ENCODE measurements around the gene SLC35C1.
"Not testable (repeated sequence)": the region's sequence is repeated elsewhere in the genome, so short reads cannot be mapped to it uniquely, and the experiment has no call there.

Gene SLC35C1

GRCh38 chr11:45830596-45830995 is 25.6 kb downstream of the SLC35C1 start:
- intact Hi-C loops (cut with DNase I; ENCODE audit: low total_unique reads), result no loop called here
- Histone ChIP-seq H3K9me3 (peaks cover 0 to 3% (median 0%) of the 10 kb centered on the region in 3 donors), H3K4me1 (no peaks in the 10 kb centered on the region), H3K27me3 (peaks cover 0 to 27% of the 10 kb centered on the region in 2 donors), H3K36me3 (no peaks in the 10 kb centered on the region), H3K27ac (no peak overlapping the region), H3K4me3 (no peak overlapping the region)
- no peak for DNase-seq
- no peak for TF ChIP-seq CTCF (IDR thresholded peaks at IDR 0.05)

DNA sequence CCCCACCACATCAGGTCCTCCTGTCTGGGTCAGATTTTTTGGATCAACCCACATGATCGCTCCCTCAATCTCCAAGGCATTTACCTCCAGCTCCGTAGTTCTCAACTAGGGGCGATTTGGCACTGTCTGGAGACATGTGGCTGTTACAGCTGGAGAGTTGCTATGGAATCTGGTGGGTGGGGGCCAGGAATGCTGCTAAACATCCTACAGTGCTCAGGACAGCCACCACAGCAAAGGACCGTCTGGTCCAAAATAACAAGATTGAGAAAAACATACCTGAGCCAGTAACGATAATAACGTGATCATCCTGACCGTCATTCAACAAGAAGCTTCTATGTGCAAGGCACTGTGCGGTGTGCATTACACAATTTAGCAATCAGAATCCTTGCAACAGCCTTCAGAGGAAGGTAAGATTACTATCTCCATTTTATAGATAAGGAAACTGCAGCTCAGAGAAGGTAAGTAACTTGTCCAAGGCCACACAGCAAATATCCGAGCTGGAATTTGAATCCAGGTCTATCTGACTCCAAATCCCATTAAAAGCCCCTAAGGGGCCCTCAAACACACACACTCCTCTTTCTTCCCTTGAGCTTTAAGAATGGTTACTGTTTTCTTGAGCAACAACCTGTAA is 28.0 kb downstream of the SLC35C1 start:
- intact Hi-C loops (cut with DNase I; ENCODE audit: low total_unique reads), result no loop called here
- no peaks in the 10 kb centered on the region for H3K4me1 ChIP-seq
- no peak for DNase-seq
- no peak for TF ChIP-seq CTCF (IDR thresholded peaks at IDR 0.05)
- H3K4me3 ChIP-seq, result no peak overlapping the region
- peaks cover 0 to 8% of the 10 kb centered on the region in 2 donors for H3K27me3 ChIP-seq
- no peak overlapping the region for H3K27ac ChIP-seq
- no peaks in the 10 kb centered on the region for H3K36me3 ChIP-seq
- no peaks in the 10 kb centered on the region for H3K9me3 ChIP-seq

DNA sequence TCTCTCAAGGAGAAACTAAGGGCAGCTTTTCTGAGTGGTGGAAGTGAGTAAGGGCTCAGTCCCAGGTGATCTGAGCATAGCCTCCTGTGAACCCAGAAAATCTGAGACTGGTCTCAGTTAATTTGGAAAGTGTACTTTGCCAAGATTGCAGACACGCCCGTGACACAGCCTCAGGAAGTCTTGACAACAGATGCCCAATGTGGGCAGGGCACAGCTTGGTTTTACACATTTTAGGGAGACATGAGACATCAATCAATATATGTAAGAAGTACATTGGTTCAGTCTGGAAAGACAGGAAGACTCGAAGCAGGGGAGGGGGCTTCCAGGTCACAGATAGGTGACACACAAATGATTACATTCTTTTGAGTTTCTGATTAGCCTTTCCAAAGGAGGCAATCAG is 28.8 kb downstream of the SLC35C1 start:
- Histone ChIP-seq H3K27me3 (peaks cover 0 to 8% of the 10 kb centered on the region in 2 donors), H3K9me3 (no peaks in the 10 kb centered on the region), H3K27ac (no peak overlapping the region), H3K36me3 (no peaks in the 10 kb centered on the region), H3K4me3 (no peak overlapping the region), H3K4me1 (no peaks in the 10 kb centered on the region)
- no peak for TF ChIP-seq CTCF (IDR thresholded peaks at IDR 0.05)
- intact Hi-C loops (cut with DNase I; ENCODE audit: low total_unique reads), result no loop called here
- DNase-seq, result peak in 1 of 2 donors; percentile 25

GRCh38 chr11:45834298-45834756 is 29.4 kb downstream of the SLC35C1 start:
- no peak for DNase-seq
- no peak overlapping the region for H3K4me3 ChIP-seq

DNA sequence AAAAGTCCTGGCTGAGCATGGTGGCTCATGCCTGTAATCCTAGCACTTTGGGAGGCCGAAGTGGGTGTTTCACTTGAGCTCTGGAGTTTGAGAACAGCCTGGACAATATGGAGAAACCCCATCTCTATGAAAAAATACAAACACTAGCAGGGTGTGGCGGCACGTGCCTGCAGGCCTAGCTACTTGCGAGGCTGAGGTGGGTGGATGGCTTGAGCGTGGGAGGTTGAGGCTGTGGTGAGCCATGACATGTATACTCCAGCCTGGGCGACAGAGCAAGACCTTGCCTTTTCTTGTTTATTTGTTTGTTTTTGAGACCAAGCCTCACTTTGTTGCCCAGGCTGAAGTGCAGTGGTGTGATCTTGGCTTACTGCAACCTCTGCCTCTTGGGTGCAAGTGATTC is 34.3 kb downstream of the SLC35C1 start:
- intact Hi-C loops (cut with DNase I; ENCODE audit: low total_unique reads), result no loop called here
- Histone ChIP-seq H3K27me3 (peaks cover 0 to 5% of the 10 kb centered on the region in 2 donors), H3K4me3 (no peak overlapping the region), H3K27ac (no peak overlapping the region), H3K9me3 (no peaks in the 10 kb centered on the region), H3K36me3 (no peaks in the 10 kb centered on the region), H3K4me1 (peaks cover 0 to 13% (median 6%) of the 10 kb centered on the region in 4 donors)
- TF ChIP-seq CTCF (IDR thresholded peaks at IDR 0.05), result no peak
- peak in 1 of 2 donors; percentile 53 for DNase-seq

More at GRCh38 chr11:45834298-45834756, 29.4 kb downstream of the SLC35C1 start:
- Histone ChIP-seq H3K36me3 (no peaks in the 10 kb centered on the region), H3K9me3 (no peaks in the 10 kb centered on the region), H3K27ac (no peak overlapping the region), H3K27me3 (peaks cover 0 to 8% of the 10 kb centered on the region in 2 donors), H3K4me1 (no peaks in the 10 kb centered on the region)
- intact Hi-C loops (cut with DNase I; ENCODE audit: low total_unique reads), result no loop called here
- no peak for TF ChIP-seq CTCF (IDR thresholded peaks at IDR 0.05)

DNA sequence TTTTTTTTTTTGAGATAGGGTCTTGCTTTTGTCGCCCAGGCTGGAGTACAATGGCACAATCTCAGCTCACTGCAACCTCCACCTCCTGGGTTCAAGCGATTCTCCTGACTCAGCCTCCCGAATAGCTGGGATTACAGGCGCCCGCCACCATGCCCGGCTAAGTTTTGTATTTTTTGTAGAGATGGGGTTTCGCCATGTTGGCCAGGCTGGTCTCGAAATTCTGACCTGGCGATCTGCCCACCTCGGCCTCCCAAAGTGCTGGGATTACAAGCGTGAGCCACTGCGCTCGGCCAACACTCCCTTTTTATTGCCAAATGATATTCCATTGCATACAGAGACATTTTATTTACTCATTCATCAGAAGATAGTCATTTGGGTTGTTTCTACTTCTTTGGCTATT is 35.3 kb downstream of the SLC35C1 start:
- peaks cover 0 to 13% (median 6%) of the 10 kb centered on the region in 4 donors for H3K4me1 ChIP-seq
- H3K36me3 ChIP-seq, H3K4me3 ChIP-seq, H3K9me3 ChIP-seq, H3K27ac ChIP-seq, H3K27me3 ChIP-seq: not testable (repeated sequence)
- peak in 1 of 2 donors; percentile 19 for DNase-seq
- intact Hi-C loops (cut with DNase I; ENCODE audit: low total_unique reads), result loop anchor here (5.0 kb wide), 1 partner anchor 77 kb away; the partner anchor contains the start of gene PEX16

Data from tibial artery (tissue), 4 donors.